ENCODE data around the gene BTG1. TPM values are rescaled to one million over a fixed set of nuclear protein-coding genes. Genes with fewer than 3 reads are reported as not detected.
"Not testable (repeated sequence)": the region's sequence is repeated elsewhere in the genome, so short reads cannot be mapped to it uniquely, and the experiment has no call there.

The BTG1 gene
- total RNA-seq, 1 donor from 2014 or later = 60.6 TPM

GRCh38 chr12:92096346-92097136, 49.1 kb downstream of the BTG1 start:
- no peak for DNase-seq

GRCh38 chr12:92094751-92095161, 50.9 kb downstream of the BTG1 start:
- DNase-seq = no peak

GRCh38 chr12:92094301-92094700, 51.3 kb downstream of the BTG1 start:
- not testable (repeated sequence) for DNase-seq

Small RNA genes lying within 50 kb of the gene (small RNA-seq; reads per million reads assigned to genes)
- not detected for gene RF00019 (ENCODE audit: low replicate concordance)

All from skin of body (tissue), 3 donors.